ENCODE data around the gene ALDH2. TPM values are rescaled to one million over a fixed set of nuclear protein-coding genes. Genes with fewer than 3 reads are reported as not detected.

Gene ALDH2
- total RNA-seq, 2 experiments from 2014 or later = 0.99 to 1.9 TPM

DNA sequence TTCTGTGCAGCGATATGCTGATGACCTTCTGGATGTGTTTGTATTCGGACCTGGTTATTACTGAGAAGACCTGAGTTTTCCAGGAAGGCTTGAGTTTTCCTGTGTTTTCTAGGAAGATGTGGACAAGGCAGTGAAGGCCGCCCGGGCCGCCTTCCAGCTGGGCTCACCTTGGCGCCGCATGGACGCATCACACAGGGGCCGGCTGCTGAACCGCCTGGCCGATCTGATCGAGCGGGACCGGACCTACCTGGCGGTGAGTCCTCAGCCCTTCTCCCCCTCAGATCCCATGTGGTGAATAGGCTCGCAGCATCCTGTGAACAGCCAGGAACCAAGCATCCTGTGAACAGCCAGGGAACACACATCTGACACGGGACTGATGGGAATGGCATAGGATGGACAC lies 16.3 kb downstream of the ALDH2 start:
- Mint-ChIP-seq H3K27me3 (no peaks in the 10 kb centered on the region), H3K9me3 (no peaks in the 10 kb centered on the region), H3K36me3 (no peaks in the 10 kb centered on the region), H3K27ac (no peak overlapping the region), H3K4me1 (peaks cover 5% of the 10 kb centered on the region), H3K4me3 (no peak overlapping the region)
- DNase-seq (no peak), ATAC-seq (ENCODE audit: low read depth) (no peak)
- POLR2A ChIA-PET = no interaction called here

DNA sequence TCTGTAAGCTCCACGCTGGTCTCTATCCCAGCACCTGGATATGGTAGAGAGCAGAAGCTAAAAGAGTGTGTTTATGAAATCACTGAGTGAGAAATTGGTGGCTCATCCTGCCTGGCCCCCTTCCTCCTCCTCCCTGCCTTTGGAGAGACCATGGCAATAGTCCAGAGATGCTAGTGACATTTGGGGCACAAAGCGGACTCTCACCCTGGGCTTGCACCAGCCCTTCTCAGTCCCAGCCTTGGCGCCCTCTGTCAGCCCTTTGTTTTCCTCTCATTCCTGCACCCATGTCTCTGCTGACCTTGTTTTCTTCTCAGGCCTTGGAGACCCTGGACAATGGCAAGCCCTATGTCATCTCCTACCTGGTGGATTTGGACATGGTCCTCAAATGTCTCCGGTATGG lies 18.2 kb downstream of the ALDH2 start:
- no peak for DNase-seq
- Mint-ChIP-seq H3K36me3 (no peaks in the 10 kb centered on the region), H3K4me1 (peaks cover 5% of the 10 kb centered on the region), H3K4me3 (no peak overlapping the region), H3K9me3 (no peaks in the 10 kb centered on the region), H3K27ac (no peak overlapping the region), H3K27me3 (no peaks in the 10 kb centered on the region)
- POLR2A ChIA-PET = no interaction called here
- no peak for ATAC-seq (ENCODE audit: low read depth)

DNA sequence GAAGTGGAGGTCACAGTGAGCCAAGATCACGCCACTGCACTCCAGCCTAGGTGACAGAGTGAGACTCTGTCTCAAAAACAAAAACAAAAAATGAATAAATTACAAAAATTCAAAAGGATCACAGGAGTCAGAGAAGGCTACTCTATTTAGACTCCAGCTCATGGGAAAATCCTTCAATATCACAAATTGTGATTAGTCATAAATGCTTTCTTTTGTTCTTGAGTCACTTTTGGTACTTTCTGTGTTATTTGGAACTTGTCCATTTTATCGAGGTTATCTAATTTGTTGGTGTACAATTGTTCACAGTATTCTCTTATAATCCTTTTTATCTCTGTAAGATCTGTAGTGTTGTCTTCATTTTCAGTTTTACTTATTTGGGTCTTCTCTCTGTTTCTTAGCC lies 18.9 kb downstream of the ALDH2 start:
- H3K27ac Mint-ChIP-seq = no peak overlapping the region
- no peaks in the 10 kb centered on the region for H3K4me1 Mint-ChIP-seq
- no peaks in the 10 kb centered on the region for H3K27me3 Mint-ChIP-seq
- POLR2A ChIA-PET = no interaction called here
- DNase-seq (no peak), ATAC-seq (ENCODE audit: low read depth) (no peak)
- no peaks in the 10 kb centered on the region for H3K36me3 Mint-ChIP-seq
- H3K4me3 Mint-ChIP-seq = no peak overlapping the region
- no peaks in the 10 kb centered on the region for H3K9me3 Mint-ChIP-seq

GRCh38 chr12:111788178-111788654 lies 21.5 kb downstream of the ALDH2 start:
- no peak for DNase-seq
- H3K27ac Mint-ChIP-seq = no peak overlapping the region
- no peaks in the 10 kb centered on the region for H3K4me1 Mint-ChIP-seq
- no peaks in the 10 kb centered on the region for H3K27me3 Mint-ChIP-seq
- H3K9me3 Mint-ChIP-seq = no peaks in the 10 kb centered on the region
- H3K4me3 Mint-ChIP-seq = no peak overlapping the region
- no peaks in the 10 kb centered on the region for H3K36me3 Mint-ChIP-seq
- POLR2A ChIA-PET = no interaction called here
- ATAC-seq (ENCODE audit: low read depth) = no peak

GRCh38 chr12:111789779-111790178 lies 23.0 kb downstream of the ALDH2 start:
- DNase-seq (no peak), ATAC-seq (ENCODE audit: low read depth) (no peak)
- H3K4me3 Mint-ChIP-seq = no peak overlapping the region
- H3K36me3 Mint-ChIP-seq = no peaks in the 10 kb centered on the region
- H3K4me1 Mint-ChIP-seq = no peaks in the 10 kb centered on the region
- H3K9me3 Mint-ChIP-seq = no peaks in the 10 kb centered on the region
- H3K27ac Mint-ChIP-seq = no peak overlapping the region
- H3K27me3 Mint-ChIP-seq = no peaks in the 10 kb centered on the region
- POLR2A ChIA-PET = no interaction called here

DNA sequence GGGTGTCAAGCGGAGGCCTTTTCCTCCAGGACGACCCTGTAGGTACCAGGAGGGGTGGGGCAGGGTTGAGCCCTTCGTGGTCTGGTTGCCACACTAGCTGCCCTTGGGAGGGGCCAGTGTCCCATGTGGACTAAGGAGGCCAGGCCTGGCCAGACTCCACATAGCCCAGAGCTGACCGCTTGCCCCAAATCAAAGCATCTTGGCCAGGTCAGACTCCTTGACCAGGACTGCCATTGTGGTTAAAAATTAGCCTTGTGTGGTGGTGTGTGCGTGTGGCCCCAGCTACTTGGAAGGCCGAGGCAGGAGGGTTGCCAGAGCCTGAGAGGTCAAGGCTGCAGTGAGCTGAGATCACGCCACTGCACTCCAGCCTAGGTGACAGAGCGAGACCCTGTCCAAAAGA lies 24.8 kb downstream of the ALDH2 start:
- no peaks in the 10 kb centered on the region for H3K36me3 Mint-ChIP-seq
- no peaks in the 10 kb centered on the region for H3K4me1 Mint-ChIP-seq
- H3K27me3 Mint-ChIP-seq = no peaks in the 10 kb centered on the region
- POLR2A ChIA-PET = interaction anchor here (0.6 kb wide), 1 partner anchor 477 kb away, joined by 3 read pairs; no protein-coding TSS in a partner anchor
- H3K4me3 Mint-ChIP-seq = no peak overlapping the region
- H3K27ac Mint-ChIP-seq = no peak overlapping the region
- no peaks in the 10 kb centered on the region for H3K9me3 Mint-ChIP-seq
- no peak for ATAC-seq (ENCODE audit: low read depth)
- no peak for DNase-seq

GRCh38 chr12:111792155-111792855 lies 25.6 kb downstream of the ALDH2 start:
- POLR2A ChIA-PET = no interaction called here
- no peak for DNase-seq
- H3K27me3 Mint-ChIP-seq = no peaks in the 10 kb centered on the region
- no peak overlapping the region for H3K27ac Mint-ChIP-seq
- no peak overlapping the region for H3K4me3 Mint-ChIP-seq
- H3K9me3 Mint-ChIP-seq = no peaks in the 10 kb centered on the region
- no peak for ATAC-seq (ENCODE audit: low read depth)
- no peaks in the 10 kb centered on the region for H3K4me1 Mint-ChIP-seq
- no peaks in the 10 kb centered on the region for H3K36me3 Mint-ChIP-seq

GRCh38 chr12:111792856-111793235 lies 26.1 kb downstream of the ALDH2 start:
- Mint-ChIP-seq H3K4me1 (no peaks in the 10 kb centered on the region), H3K27me3 (no peaks in the 10 kb centered on the region)
- ATAC-seq (ENCODE audit: low read depth) = no peak

DNA sequence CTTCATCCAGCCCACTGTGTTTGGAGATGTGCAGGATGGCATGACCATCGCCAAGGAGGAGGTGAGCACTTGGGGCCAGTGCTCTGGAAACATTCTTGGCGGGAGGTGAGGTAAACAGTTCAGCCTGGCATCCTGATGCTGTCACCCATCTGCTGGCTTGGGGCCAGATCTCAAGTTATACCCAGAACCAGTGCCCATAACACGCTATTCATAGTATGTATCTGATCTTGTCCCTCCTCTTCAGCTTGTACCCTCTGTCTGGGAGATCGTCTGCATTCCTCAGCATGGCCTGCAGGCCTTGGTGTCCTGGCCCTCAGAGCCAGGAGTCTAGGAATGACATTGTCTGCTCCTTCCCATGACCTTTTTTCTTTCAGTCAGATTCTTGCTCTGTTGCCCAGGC lies 31.4 kb downstream of the ALDH2 start:
- no peaks in the 10 kb centered on the region for H3K27me3 Mint-ChIP-seq
- no peak overlapping the region for H3K4me3 Mint-ChIP-seq
- no peaks in the 10 kb centered on the region for H3K9me3 Mint-ChIP-seq
- H3K36me3 Mint-ChIP-seq = no peaks in the 10 kb centered on the region
- no peak overlapping the region for H3K27ac Mint-ChIP-seq
- H3K4me1 Mint-ChIP-seq = no peaks in the 10 kb centered on the region
- POLR2A ChIA-PET = no interaction called here
- DNase-seq = no peak
- ATAC-seq (ENCODE audit: low read depth) = no peak

More at GRCh38 chr12:111792856-111793235, 26.1 kb downstream of the ALDH2 start:
- no peaks in the 10 kb centered on the region for H3K9me3 Mint-ChIP-seq
- H3K36me3 Mint-ChIP-seq = no peaks in the 10 kb centered on the region
- no peak for DNase-seq
- no peak overlapping the region for H3K27ac Mint-ChIP-seq
- no peak overlapping the region for H3K4me3 Mint-ChIP-seq
- POLR2A ChIA-PET = no interaction called here

DNA sequence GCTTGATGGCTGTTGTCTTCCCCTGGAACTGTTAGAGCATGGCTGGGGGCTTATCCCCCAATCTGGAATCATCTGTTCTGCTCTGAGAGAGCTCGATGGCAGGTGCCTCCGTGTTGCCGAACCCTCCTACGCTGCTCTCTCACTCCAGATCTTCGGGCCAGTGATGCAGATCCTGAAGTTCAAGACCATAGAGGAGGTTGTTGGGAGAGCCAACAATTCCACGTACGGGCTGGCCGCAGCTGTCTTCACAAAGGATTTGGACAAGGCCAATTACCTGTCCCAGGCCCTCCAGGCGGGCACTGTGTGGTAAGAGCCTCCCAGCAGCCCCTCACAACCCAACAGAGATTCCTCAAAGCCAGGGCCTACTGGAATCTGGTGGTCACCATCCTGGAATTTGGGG lies 33.0 kb downstream of the ALDH2 start:
- DNase-seq (no peak), ATAC-seq (ENCODE audit: low read depth) (no peak)
- Mint-ChIP-seq H3K27me3 (no peaks in the 10 kb centered on the region), H3K4me3 (no peak overlapping the region), H3K36me3 (no peaks in the 10 kb centered on the region), H3K4me1 (no peaks in the 10 kb centered on the region), H3K27ac (no peak overlapping the region), H3K9me3 (no peaks in the 10 kb centered on the region)
- POLR2A ChIA-PET = no interaction called here

GRCh38 chr12:111803038-111803626 lies 36.4 kb downstream of the ALDH2 start:
- POLR2A ChIA-PET = interaction anchor here (0.7 kb wide), 1 partner anchor 9 kb away, joined by 3 read pairs; no protein-coding TSS in a partner anchor
- no peak for ATAC-seq (ENCODE audit: low read depth)
- H3K27me3 Mint-ChIP-seq = no peaks in the 10 kb centered on the region
- H3K4me3 Mint-ChIP-seq = no peak overlapping the region
- H3K27ac Mint-ChIP-seq = no peak overlapping the region
- no peak for DNase-seq
- peaks cover 5% of the 10 kb centered on the region for H3K4me1 Mint-ChIP-seq
- H3K9me3 Mint-ChIP-seq = no peaks in the 10 kb centered on the region
- no peaks in the 10 kb centered on the region for H3K36me3 Mint-ChIP-seq

DNA sequence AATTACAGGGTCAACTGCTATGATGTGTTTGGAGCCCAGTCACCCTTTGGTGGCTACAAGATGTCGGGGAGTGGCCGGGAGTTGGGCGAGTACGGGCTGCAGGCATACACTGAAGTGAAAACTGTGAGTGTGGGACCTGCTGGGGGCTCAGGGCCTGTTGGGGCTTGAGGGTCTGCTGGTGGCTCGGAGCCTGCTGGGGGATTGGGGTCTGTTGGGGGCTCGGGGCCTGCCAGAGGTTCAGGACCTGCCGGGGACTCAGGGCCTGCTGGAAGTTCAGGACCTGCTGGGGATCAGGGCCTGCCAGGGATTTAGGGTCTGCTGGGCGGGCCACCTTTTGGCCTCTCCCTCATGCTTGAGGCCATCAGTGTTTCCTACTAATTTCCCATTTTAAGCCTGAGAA lies 37.1 kb downstream of the ALDH2 start:
- POLR2A ChIA-PET = no interaction called here
- ATAC-seq (ENCODE audit: low read depth) = no peak
- Mint-ChIP-seq H3K4me3 (no peak overlapping the region), H3K4me1 (peaks cover 5% of the 10 kb centered on the region), H3K27ac (no peak overlapping the region), H3K27me3 (no peaks in the 10 kb centered on the region), H3K9me3 (no peaks in the 10 kb centered on the region), H3K36me3 (no peaks in the 10 kb centered on the region)
- no peak for DNase-seq

DNA sequence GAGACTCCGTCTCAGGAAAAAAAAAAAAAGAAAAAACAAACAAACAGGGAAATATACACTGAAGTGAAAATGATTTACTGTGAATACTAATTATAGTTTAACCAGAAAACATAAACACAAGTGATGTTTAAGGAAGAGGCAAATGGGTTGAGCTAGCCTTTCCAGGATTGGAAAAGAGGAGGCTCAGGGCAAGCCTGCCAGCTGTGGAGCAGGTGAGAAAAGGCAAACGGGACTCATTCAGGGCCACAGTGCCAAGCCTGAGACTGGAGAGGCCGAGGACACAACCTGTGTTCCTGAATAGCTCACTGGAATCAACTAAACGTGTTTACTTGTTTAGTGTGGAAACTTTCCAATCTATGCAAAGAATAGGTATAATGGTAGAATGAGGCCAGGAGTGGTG lies 39.6 kb downstream of the ALDH2 start:
- Mint-ChIP-seq H3K4me3 (no peak overlapping the region), H3K27ac (no peak overlapping the region), H3K4me1 (peaks cover 5% of the 10 kb centered on the region), H3K9me3 (no peaks in the 10 kb centered on the region), H3K36me3 (no peaks in the 10 kb centered on the region), H3K27me3 (no peaks in the 10 kb centered on the region)
- DNase-seq (no peak), ATAC-seq (ENCODE audit: low read depth) (no peak)
- POLR2A ChIA-PET = no interaction called here

DNA sequence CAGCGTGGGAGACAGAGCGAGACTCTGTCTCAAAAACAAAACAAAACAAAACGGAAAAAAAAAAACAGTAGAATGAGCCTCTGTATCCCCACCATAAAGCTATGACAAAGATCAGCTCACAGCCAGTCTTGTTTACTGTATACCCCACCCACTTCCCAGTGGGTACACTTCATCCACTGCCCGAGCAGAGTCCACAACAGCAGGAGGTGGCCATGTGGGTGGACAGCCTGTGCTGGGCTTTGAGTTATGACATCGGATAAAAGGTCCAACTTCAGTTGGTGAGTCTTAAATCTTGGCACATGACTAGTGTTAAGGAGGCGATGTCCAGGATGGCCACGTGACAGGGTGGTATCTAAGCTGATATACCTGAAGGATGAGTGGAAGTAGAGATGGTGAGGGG lies 40.5 kb downstream of the ALDH2 start:
- POLR2A ChIA-PET = no interaction called here
- H3K36me3 Mint-ChIP-seq = no peaks in the 10 kb centered on the region
- DNase-seq = peak; percentile 10
- no peak overlapping the region for H3K4me3 Mint-ChIP-seq
- no peaks in the 10 kb centered on the region for H3K27me3 Mint-ChIP-seq
- peaks cover 5% of the 10 kb centered on the region for H3K4me1 Mint-ChIP-seq
- no peak for ATAC-seq (ENCODE audit: low read depth)
- no peak overlapping the region for H3K27ac Mint-ChIP-seq
- no peaks in the 10 kb centered on the region for H3K9me3 Mint-ChIP-seq
